Pancreas (tissue), 10 donors: Measurements from ENCODE around the gene TRIM17. TPM values are rescaled to one million over a fixed set of nuclear protein-coding genes. Genes with fewer than 3 reads are reported as not detected.
A peak's percentile ranks its signal among the peaks of the same experiment; 100 is the strongest.

ENCODE experiments used
- ATAC-seq, 4 donors: fragments of 200-7000 bp; cut with Tn5 transposase; one replicate each; pipeline versions ENCODE4 v1.8.0 to v1.9.1; 2020; ENCODE audit warnings: mild to moderate bottlenecking in 4 of 4, moderate library complexity in 4 of 4
- DNase-seq, 6 donors: peaks; one replicate each; pipeline ENCODE4 v3.0.0-alpha.2; 2020
- FAIRE-seq: peaks from 2 replicates; lab custom pipeline; 2012; peaks lifted over from hg19 to GRCh38; lab: Jason Lieb, UNC
- H3K27ac ChIP-seq, 4 donors: fragments of 200-600 bp; sonication (generic); 1 replicate in 3 of 4; 2 replicates in 1 of 4; pipeline versions ENCODE4 v1.5.0 to v1.8.0; 2020
- H3K27me3 ChIP-seq, 4 donors: fragments of 200-600 bp; one replicate each; pipeline ENCODE4 v1.8.0; 2021
- H3K36me3 ChIP-seq, 3 donors: fragments of 200-600 bp; sonication (generic) in 1 of 3; one replicate each; pipeline versions ENCODE4 v1.5.0 to v1.8.0; 2020 to 2021
- H3K4me1 ChIP-seq, 3 donors: fragments of 200-600 bp; one replicate each; pipeline ENCODE4 v1.8.0; 2021
- H3K4me3 ChIP-seq, 4 donors: fragments of 200-600 bp; sonication (generic) in 2 of 4; one replicate each; pipeline versions ENCODE4 v1.5.0 to v1.8.0; 2020 to 2021
- H3K9me3 ChIP-seq, 4 donors: fragments of 200-600 bp; one replicate each; pipeline ENCODE4 v1.8.0; 2021
- WGBS, 2 donors: extraction: QIAGEN DNeasy Blood & Tissue Kit; methylation state at CpG; one replicate each; pipeline ENCODE4 v1.1.7; 2013; 5-methylcytosine and 5-hydroxymethylcytosine counted together
- intact Hi-C, 3 donors: fragments of 100-400 bp; cut with DNase I; formaldehyde crosslinking; loops; one replicate each; pipeline versions ENCODE4 v1.11.1 to v1.14.2; 2022
- polyA plus RNA-seq, 2 donors: library from polyadenylated mRNA; stranded (reverse); fragments of 200-250 nt; gene quantifications; one replicate each; pipeline ENCODE4 v1.2.3, GENCODE V29; 2013
- total RNA-seq, 6 donors: library from RNA; stranded (reverse); fragmentation: NEBNext Ultra II Directional in 4 of 6; extraction: Animal tissue kit (Norgen Biotek cat#: 25700) in 4 of 6; gene quantifications; one replicate each; pipeline versions ENCODE4 v1.2.1 to v1.2.4, GENCODE V29; 2021 to 2023
- TF ChIP-seq, protein P1 (sequence below), 4 donors: fragments of 200-600 bp; sonication (generic) in 3 of 4; IDR thresholded peaks; one replicate each; pipeline versions ENCODE4 v1.5.0 to v1.8.0; 2021; ENCODE audit warnings: antibody characterized with exemption in 4 of 4
- donor health status: healthy with polysubstance abuse.
- donor health status: DM: no; HTN: no; CAD: no; lungs with moderate emphysema.
- donor health status: DM: no; HTN: no; CAD: no.
- donor health status: control.
- donor health status: control.
- donor health status: Bipolar disorder and iron deficiency.
- donor health status: DM: yes; HTN: yes; CAD: no.
- donor health status: DM: no; HTN: no; CAD: no.
- donor health status: DM: no; HTN: no; CAD: no.
- donor health status: DM: yes; HTN: yes; CAD: no.

TRIM17 gene
- total and polyA plus RNA-seq, 8 donors: 0.14 to 2.4 (median 0.38) TPM; not detected in 1

DNA sequence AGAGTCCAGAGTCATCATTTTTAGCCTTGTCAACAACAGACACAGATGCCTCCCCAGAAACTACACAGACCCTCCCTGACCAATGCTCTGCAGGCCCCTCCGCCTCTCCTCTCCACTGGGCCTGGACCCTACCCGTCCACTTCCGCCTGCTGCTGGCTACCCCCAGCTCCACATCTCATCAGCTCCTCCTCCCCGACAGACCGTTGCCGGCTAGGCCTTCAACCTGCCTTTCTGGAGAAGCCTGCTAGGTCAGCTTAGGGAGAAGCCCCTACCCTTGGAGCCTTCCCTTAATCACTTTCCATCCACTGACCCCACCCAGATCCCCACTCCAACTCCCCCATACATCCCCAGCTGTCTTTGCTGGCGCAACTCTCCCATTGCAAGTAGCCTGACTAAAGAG is 1.4 kb downstream of the TRIM17 start:
- Histone ChIP-seq H3K27me3 (no peaks in the 10 kb centered on the region), H3K36me3 (no peaks in the 10 kb centered on the region), H3K4me1 (peaks cover 0 to 5% (median 0%) of the 10 kb centered on the region in 3 donors), H3K9me3 (no peaks in the 10 kb centered on the region), H3K27ac (no peak overlapping the region), H3K4me3 (no peak overlapping the region)
- intact Hi-C loops: no loop called here
- TF ChIP-seq, protein P1, sequence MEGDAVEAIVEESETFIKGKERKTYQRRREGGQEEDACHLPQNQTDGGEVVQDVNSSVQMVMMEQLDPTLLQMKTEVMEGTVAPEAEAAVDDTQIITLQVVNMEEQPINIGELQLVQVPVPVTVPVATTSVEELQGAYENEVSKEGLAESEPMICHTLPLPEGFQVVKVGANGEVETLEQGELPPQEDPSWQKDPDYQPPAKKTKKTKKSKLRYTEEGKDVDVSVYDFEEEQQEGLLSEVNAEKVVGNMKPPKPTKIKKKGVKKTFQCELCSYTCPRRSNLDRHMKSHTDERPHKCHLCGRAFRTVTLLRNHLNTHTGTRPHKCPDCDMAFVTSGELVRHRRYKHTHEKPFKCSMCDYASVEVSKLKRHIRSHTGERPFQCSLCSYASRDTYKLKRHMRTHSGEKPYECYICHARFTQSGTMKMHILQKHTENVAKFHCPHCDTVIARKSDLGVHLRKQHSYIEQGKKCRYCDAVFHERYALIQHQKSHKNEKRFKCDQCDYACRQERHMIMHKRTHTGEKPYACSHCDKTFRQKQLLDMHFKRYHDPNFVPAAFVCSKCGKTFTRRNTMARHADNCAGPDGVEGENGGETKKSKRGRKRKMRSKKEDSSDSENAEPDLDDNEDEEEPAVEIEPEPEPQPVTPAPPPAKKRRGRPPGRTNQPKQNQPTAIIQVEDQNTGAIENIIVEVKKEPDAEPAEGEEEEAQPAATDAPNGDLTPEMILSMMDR (IDR thresholded peaks at IDR 0.05): no peak
- ATAC-seq (no peak), DNase-seq (no peak), FAIRE-seq (no peak)
- WGBS, 2 donors: 48 to 56% methylated on average over 7 of the region's 7 CpGs

- DNase-seq (no peak), ATAC-seq (no peak), FAIRE-seq (no peak)
- H3K4me1 ChIP-seq: peaks cover 0 to 5% (median 0%) of the 10 kb centered on the region in 3 donors
- TF ChIP-seq, protein P1 (IDR thresholded peaks at IDR 0.05): no peak
- WGBS, 2 donors: 71 to 75% methylated on average over 25 of the region's 25 CpGs
- no peak overlapping the region for H3K27ac ChIP-seq
- intact Hi-C loops: no loop called here
- no peaks in the 10 kb centered on the region for H3K36me3 ChIP-seq
- H3K27me3 ChIP-seq: no peaks in the 10 kb centered on the region
- H3K4me3 ChIP-seq: no peak overlapping the region
- no peaks in the 10 kb centered on the region for H3K9me3 ChIP-seq
Observed at GRCh38 chr1:228414511-228415211, 2.0 kb downstream of the TRIM17 start.

DNA sequence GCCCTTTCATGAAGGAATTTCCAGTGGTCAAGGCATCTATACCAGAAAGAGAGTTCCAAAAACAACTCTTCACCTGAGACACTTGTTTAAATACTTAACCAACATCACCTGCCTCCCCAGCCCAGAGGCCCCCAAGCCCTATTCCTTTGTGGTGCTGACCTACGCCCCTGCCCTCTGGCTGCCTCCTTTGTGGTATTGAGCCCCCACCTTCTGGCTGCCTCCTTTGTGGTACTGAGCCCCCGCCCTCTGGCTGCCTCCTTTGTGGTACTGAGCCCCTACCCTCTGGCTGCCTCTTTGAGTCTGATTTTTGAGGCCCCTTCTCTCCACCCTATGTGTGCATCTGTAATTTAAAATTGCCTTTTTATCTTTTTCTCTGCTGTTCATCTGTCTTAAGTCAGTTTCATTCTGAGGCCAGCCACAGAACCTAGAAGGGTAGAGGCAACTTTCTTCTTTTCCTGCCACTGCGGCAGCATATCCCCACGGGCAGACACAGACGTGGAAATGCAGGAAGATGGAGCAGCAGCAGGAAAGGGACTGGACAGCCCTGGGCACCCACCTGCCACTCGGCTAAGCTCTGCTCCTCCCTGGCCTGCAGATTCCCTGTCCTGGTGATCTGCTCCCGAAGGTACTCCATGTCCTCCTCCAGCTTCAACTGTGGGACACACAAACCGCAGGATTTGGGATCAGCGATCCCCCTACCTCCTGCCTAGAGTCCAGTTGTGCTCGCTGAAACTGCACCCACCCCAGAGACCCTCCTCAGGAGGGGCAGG is 3.2 kb downstream of the TRIM17 start:
- no peak for FAIRE-seq
- DNase-seq: peak in 1 of 6 donors; percentile 33

DNA sequence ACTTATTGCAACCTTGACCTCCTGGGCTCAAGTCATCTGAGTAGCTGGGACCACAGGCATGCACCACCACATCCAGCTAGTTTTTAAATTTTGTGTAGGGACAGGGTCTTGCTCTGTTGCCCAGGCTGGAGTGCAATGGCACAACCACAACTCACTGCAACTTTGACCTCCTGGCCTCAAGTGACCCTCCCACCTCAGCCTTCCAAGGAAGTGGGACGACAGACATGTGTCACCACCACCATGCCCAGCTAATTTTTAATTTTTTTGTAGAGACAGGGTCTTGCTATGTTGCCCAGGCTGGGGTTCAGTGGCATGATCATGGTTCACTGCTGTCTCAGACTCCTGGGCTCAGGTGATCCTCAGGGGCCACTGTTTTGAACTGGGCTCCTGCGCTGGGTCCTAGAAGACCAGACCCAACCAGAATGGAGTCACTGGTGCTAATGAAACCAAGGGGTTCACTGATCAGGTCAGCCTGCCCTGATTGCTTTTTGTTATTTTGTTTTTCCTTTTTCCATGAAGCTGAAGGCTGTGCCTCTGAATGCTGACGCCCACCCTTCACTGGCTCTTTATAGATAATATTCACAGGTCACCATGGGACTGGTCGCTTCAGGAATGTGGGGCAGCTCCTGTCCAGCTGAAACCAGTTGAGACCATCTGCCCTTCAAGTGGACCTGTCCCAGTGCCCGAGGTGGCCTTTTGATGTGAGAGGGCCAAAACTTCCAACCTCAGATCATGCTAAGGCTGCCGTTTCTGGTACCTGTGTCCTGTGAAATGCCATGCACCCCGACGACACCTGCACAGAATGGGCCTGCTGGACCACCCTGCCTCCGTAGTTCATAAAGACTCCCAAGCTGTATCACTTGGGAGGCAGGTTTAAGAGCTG is 4.9 kb downstream of the TRIM17 start:
- intact Hi-C loops: no loop called here
- H3K27ac ChIP-seq: no peak overlapping the region
- H3K27me3 ChIP-seq: no peaks in the 10 kb centered on the region
- ATAC-seq: no peak
- no peaks in the 10 kb centered on the region for H3K9me3 ChIP-seq
- peaks cover 0 to 5% (median 0%) of the 10 kb centered on the region in 3 donors for H3K4me1 ChIP-seq
- 81 to 83% methylated on average over 9 of the region's 9 CpGs for WGBS, 2 donors
- H3K36me3 ChIP-seq: no peaks in the 10 kb centered on the region
- TF ChIP-seq, protein P1 (IDR thresholded peaks at IDR 0.05): no peak
- FAIRE-seq: no peak
- peak in 1 of 6 donors; percentile 10 for DNase-seq
- no peak overlapping the region for H3K4me3 ChIP-seq

More for the DNA sequence above, 3.2 kb downstream of the TRIM17 start:
- TF ChIP-seq, protein P1 (IDR thresholded peaks at IDR 0.05): no peak
- intact Hi-C loops: no loop called here
- Histone ChIP-seq H3K36me3 (no peaks in the 10 kb centered on the region), H3K4me1 (peaks cover 0 to 5% (median 0%) of the 10 kb centered on the region in 3 donors), H3K27ac (no peak overlapping the region), H3K9me3 (no peaks in the 10 kb centered on the region), H3K27me3 (no peaks in the 10 kb centered on the region), H3K4me3 (no peak overlapping the region)
- WGBS, 2 donors: 78 to 85% methylated on average over 10 of the region's 10 CpGs
- no peak for ATAC-seq
